ENCODE data around the gene LYRM7.
"Not testable (repeated sequence)": the region's sequence is repeated elsewhere in the genome, so short reads cannot be mapped to it uniquely, and the experiment has no call there.

The LYRM7 gene

GRCh38 chr5:131182839-131183238 is 12.1 kb downstream of the LYRM7 start:
- Histone ChIP-seq H3K27ac (ENCODE audit: low read depth, low read length) (no peak overlapping the region), H3K27me3 (ENCODE audit: control insufficient read depth, insufficient read depth, low read length) (no peaks in the 10 kb centered on the region), H3K36me3 (ENCODE audit: control insufficient read depth, insufficient read depth, low read length) (no peaks in the 10 kb centered on the region), H3K4me3 (ENCODE audit: low read depth, low read length) (no peak overlapping the region), H3K9ac (ENCODE audit: low read depth, low read length) (no peak overlapping the region), H3K4me1 (ENCODE audit: control insufficient read depth, insufficient read depth, low read length) (no peaks in the 10 kb centered on the region), H3K9me3 (ENCODE audit: control insufficient read depth, insufficient read depth, low read length) (no peaks in the 10 kb centered on the region)

- H3K9me3 ChIP-seq (ENCODE audit: control insufficient read depth, insufficient read depth, low read length): no peaks in the 10 kb centered on the region
- H3K4me3 ChIP-seq (ENCODE audit: low read depth, low read length): no peak overlapping the region
- no peaks in the 10 kb centered on the region for H3K4me1 ChIP-seq (ENCODE audit: control insufficient read depth, insufficient read depth, low read length)
- no peak overlapping the region for H3K27ac ChIP-seq (ENCODE audit: low read depth, low read length)
- H3K9ac ChIP-seq (ENCODE audit: low read depth, low read length): no peak overlapping the region
- H3K36me3 ChIP-seq (ENCODE audit: control insufficient read depth, insufficient read depth, low read length): no peaks in the 10 kb centered on the region
- H3K27me3 ChIP-seq (ENCODE audit: control insufficient read depth, insufficient read depth, low read length): no peaks in the 10 kb centered on the region
Measured at GRCh38 chr5:131185523-131186104, 14.9 kb downstream of the LYRM7 start.

GRCh38 chr5:131186561-131187256 is 16.0 kb downstream of the LYRM7 start:
- Histone ChIP-seq H3K4me1 (ENCODE audit: control insufficient read depth, insufficient read depth, low read length) (no peaks in the 10 kb centered on the region), H3K9me3 (ENCODE audit: control insufficient read depth, insufficient read depth, low read length) (no peaks in the 10 kb centered on the region), H3K27me3 (ENCODE audit: control insufficient read depth, insufficient read depth, low read length) (no peaks in the 10 kb centered on the region), H3K4me3 (ENCODE audit: low read depth, low read length) (no peak overlapping the region), H3K27ac (ENCODE audit: low read depth, low read length) (no peak overlapping the region), H3K36me3 (ENCODE audit: control insufficient read depth, insufficient read depth, low read length) (no peaks in the 10 kb centered on the region), H3K9ac (ENCODE audit: low read depth, low read length) (no peak overlapping the region)

GRCh38 chr5:131193106-131193505 is 22.4 kb downstream of the LYRM7 start:
- Histone ChIP-seq H3K27ac (ENCODE audit: low read depth, low read length) (no peak overlapping the region), H3K9ac (ENCODE audit: low read depth, low read length) (no peak overlapping the region), H3K27me3 (ENCODE audit: control insufficient read depth, insufficient read depth, low read length) (no peaks in the 10 kb centered on the region), H3K4me3 (ENCODE audit: low read depth, low read length) (no peak overlapping the region), H3K9me3 (ENCODE audit: control insufficient read depth, insufficient read depth, low read length) (no peaks in the 10 kb centered on the region), H3K36me3 (ENCODE audit: control insufficient read depth, insufficient read depth, low read length) (no peaks in the 10 kb centered on the region), H3K4me1 (ENCODE audit: control insufficient read depth, insufficient read depth, low read length) (no peaks in the 10 kb centered on the region; the same call in 1 of the 2 replicates)

- H3K4me1 ChIP-seq (ENCODE audit: control insufficient read depth, insufficient read depth, low read length); H3K36me3 ChIP-seq (ENCODE audit: control insufficient read depth, insufficient read depth, low read length); H3K9ac ChIP-seq (ENCODE audit: low read depth, low read length); H3K27me3 ChIP-seq (ENCODE audit: control insufficient read depth, insufficient read depth, low read length); H3K27ac ChIP-seq (ENCODE audit: low read depth, low read length); H3K9me3 ChIP-seq (ENCODE audit: control insufficient read depth, insufficient read depth, low read length); H3K4me3 ChIP-seq (ENCODE audit: low read depth, low read length): not testable (repeated sequence)
Measured at GRCh38 chr5:131193897-131194296, 23.2 kb downstream of the LYRM7 start.

GRCh38 chr5:131194725-131195124 is 24.0 kb downstream of the LYRM7 start:
- no peak overlapping the region for H3K9ac ChIP-seq (ENCODE audit: low read depth, low read length)
- no peak overlapping the region for H3K27ac ChIP-seq (ENCODE audit: low read depth, low read length)
- H3K27me3 ChIP-seq (ENCODE audit: control insufficient read depth, insufficient read depth, low read length): no peaks in the 10 kb centered on the region
- no peak overlapping the region for H3K4me3 ChIP-seq (ENCODE audit: low read depth, low read length)
- H3K36me3 ChIP-seq (ENCODE audit: control insufficient read depth, insufficient read depth, low read length): no peaks in the 10 kb centered on the region
- no peaks in the 10 kb centered on the region for H3K9me3 ChIP-seq (ENCODE audit: control insufficient read depth, insufficient read depth, low read length)
- H3K4me1 ChIP-seq (ENCODE audit: control insufficient read depth, insufficient read depth, low read length): no peaks in the 10 kb centered on the region; the same call in 1 of the 2 replicates

GRCh38 chr5:131195696-131196095 is 25.0 kb downstream of the LYRM7 start:
- Histone ChIP-seq H3K9me3 (ENCODE audit: control insufficient read depth, insufficient read depth, low read length) (no peaks in the 10 kb centered on the region), H3K9ac (ENCODE audit: low read depth, low read length) (no peak overlapping the region), H3K36me3 (ENCODE audit: control insufficient read depth, insufficient read depth, low read length) (no peaks in the 10 kb centered on the region), H3K4me3 (ENCODE audit: low read depth, low read length) (no peak overlapping the region), H3K4me1 (ENCODE audit: control insufficient read depth, insufficient read depth, low read length) (no peaks in the 10 kb centered on the region; the same call in 1 of the 2 replicates), H3K27ac (ENCODE audit: low read depth, low read length) (no peak overlapping the region), H3K27me3 (ENCODE audit: control insufficient read depth, insufficient read depth, low read length) (no peaks in the 10 kb centered on the region)

GRCh38 chr5:131196331-131196730 is 25.6 kb downstream of the LYRM7 start:
- Histone ChIP-seq H3K9me3 (ENCODE audit: control insufficient read depth, insufficient read depth, low read length) (no peaks in the 10 kb centered on the region), H3K27ac (ENCODE audit: low read depth, low read length) (no peak overlapping the region), H3K9ac (ENCODE audit: low read depth, low read length) (no peak overlapping the region), H3K4me3 (ENCODE audit: low read depth, low read length) (no peak overlapping the region), H3K36me3 (ENCODE audit: control insufficient read depth, insufficient read depth, low read length) (no peaks in the 10 kb centered on the region), H3K4me1 (ENCODE audit: control insufficient read depth, insufficient read depth, low read length) (no peaks in the 10 kb centered on the region; the same call in 1 of the 2 replicates), H3K27me3 (ENCODE audit: control insufficient read depth, insufficient read depth, low read length) (no peaks in the 10 kb centered on the region)

- Histone ChIP-seq H3K9me3 (ENCODE audit: control insufficient read depth, insufficient read depth, low read length) (no peaks in the 10 kb centered on the region), H3K27me3 (ENCODE audit: control insufficient read depth, insufficient read depth, low read length) (no peaks in the 10 kb centered on the region), H3K36me3 (ENCODE audit: control insufficient read depth, insufficient read depth, low read length) (no peaks in the 10 kb centered on the region), H3K9ac (ENCODE audit: low read depth, low read length) (no peak overlapping the region), H3K27ac (ENCODE audit: low read depth, low read length) (no peak overlapping the region), H3K4me3 (ENCODE audit: low read depth, low read length) (no peak overlapping the region), H3K4me1 (ENCODE audit: control insufficient read depth, insufficient read depth, low read length) (no peaks in the 10 kb centered on the region; the same call in 1 of the 2 replicates)
Measured at GRCh38 chr5:131198625-131199024, 27.9 kb downstream of the LYRM7 start.

GRCh38 chr5:131200560-131200959 is 29.8 kb downstream of the LYRM7 start:
- H3K27ac ChIP-seq (ENCODE audit: low read depth, low read length): no peak overlapping the region
- H3K27me3 ChIP-seq (ENCODE audit: control insufficient read depth, insufficient read depth, low read length): no peaks in the 10 kb centered on the region
- H3K36me3 ChIP-seq (ENCODE audit: control insufficient read depth, insufficient read depth, low read length): no peaks in the 10 kb centered on the region
- no peak overlapping the region for H3K4me3 ChIP-seq (ENCODE audit: low read depth, low read length)
- H3K9ac ChIP-seq (ENCODE audit: low read depth, low read length): no peak overlapping the region
- H3K9me3 ChIP-seq (ENCODE audit: control insufficient read depth, insufficient read depth, low read length): no peaks in the 10 kb centered on the region
- no peaks in the 10 kb centered on the region; the same call in 1 of the 2 replicates for H3K4me1 ChIP-seq (ENCODE audit: control insufficient read depth, insufficient read depth, low read length)

GRCh38 chr5:131204964-131205363 is 34.2 kb downstream of the LYRM7 start:
- H3K9me3 ChIP-seq (ENCODE audit: control insufficient read depth, insufficient read depth, low read length): no peaks in the 10 kb centered on the region
- no peak overlapping the region for H3K9ac ChIP-seq (ENCODE audit: low read depth, low read length)
- no peaks in the 10 kb centered on the region for H3K27me3 ChIP-seq (ENCODE audit: control insufficient read depth, insufficient read depth, low read length)
- H3K36me3 ChIP-seq (ENCODE audit: control insufficient read depth, insufficient read depth, low read length): no peaks in the 10 kb centered on the region
- peaks cover 23% of the 10 kb centered on the region for H3K4me1 ChIP-seq (ENCODE audit: control insufficient read depth, insufficient read depth, low read length)
- no peak overlapping the region for H3K27ac ChIP-seq (ENCODE audit: low read depth, low read length)
- H3K4me3 ChIP-seq (ENCODE audit: low read depth, low read length): no peak overlapping the region

Data from HUES48 (cell line).